Fibroblast of pulmonary artery (primary cell): ENCODE measurements around the gene RBM39.
"Not testable (repeated sequence)": the region's sequence is repeated elsewhere in the genome, so short reads cannot be mapped to it uniquely, and the experiment has no call there.

ENCODE experiments used
- DNase-seq: peaks from one replicate; pipeline ENCODE4 v3.0.0-alpha.2; 2010; ENCODE audit warnings: low read depth
- H3K4me3 ChIP-seq: replicated peaks from 2 replicates; pipeline ENCODE4 v1.5.1; 2011; ENCODE audit warnings: low read depth, mild to moderate bottlenecking, control low read depth, low read length, moderate library complexity
- CTCF ChIP-seq: IDR thresholded peaks from 2 replicates; pipeline ENCODE4 v1.5.1; 2011; ENCODE audit warnings: mild to moderate bottlenecking, control low read depth, low read length, inconsistent platforms; ENCODE audit errors: missing control alignments

RBM39 gene

GRCh38 chr20:35766843-35767242 lies 24.8 kb upstream of the RBM39 start:
- no peak overlapping the region for H3K4me3 ChIP-seq
- no peak for TF ChIP-seq CTCF
- no peak for DNase-seq

- H3K4me3 ChIP-seq, DNase-seq: not testable (repeated sequence)
These were observed 22.9 kb upstream of the RBM39 start for GRCh38 chr20:35764936-35765335.

- H3K4me3 ChIP-seq, result no peak overlapping the region
- no peak for TF ChIP-seq CTCF
- DNase-seq, result no peak
These were observed 20.4 kb upstream of the RBM39 start for GRCh38 chr20:35762461-35762860.

- not testable (repeated sequence) for H3K4me3 ChIP-seq, DNase-seq
These were observed 19.5 kb upstream of the RBM39 start for GRCh38 chr20:35761548-35761947.

- no peak for DNase-seq
- TF ChIP-seq CTCF, result no peak
- H3K4me3 ChIP-seq, result no peak overlapping the region
These were observed 15.1 kb upstream of the RBM39 start for GRCh38 chr20:35757098-35757705.

GRCh38 chr20:35756404-35756803 lies 14.3 kb upstream of the RBM39 start:
- H3K4me3 ChIP-seq, result no peak overlapping the region
- no peak for DNase-seq
- TF ChIP-seq CTCF, result no peak

- no peak for TF ChIP-seq CTCF
These were observed 8.6 kb upstream of the RBM39 start for GRCh38 chr20:35750611-35751010.

GRCh38 chr20:35744492-35744841 lies 2.4 kb upstream of the RBM39 start:
- not testable (repeated sequence) for H3K4me3 ChIP-seq, DNase-seq

More at GRCh38 chr20:35750611-35751010, 8.6 kb upstream of the RBM39 start:
- no peak for DNase-seq
- no peak overlapping the region for H3K4me3 ChIP-seq
